K562 (cell line): ENCODE measurements around the gene GPRIN1. TPM values are rescaled to one million over a fixed set of nuclear protein-coding genes. Genes with fewer than 3 reads are reported as not detected.

Source experiments
- ADNP ChIP-seq: fragments of 200-800 bp; sonication (Bioruptor generic); IDR thresholded peaks from 2 replicates; pipeline ENCODE4 v1.6.1; 2016; ENCODE audit warnings: missing genetic modification characterization, missing compliant biosample characterization
- ARID1B ChIP-seq: fragments of 450-650 bp; IDR thresholded peaks from 2 replicates; pipeline ENCODE4 v1.6.1; 2016; ENCODE audit warnings: antibody characterized with exemption, mild to moderate bottlenecking, inconsistent platforms
- CREBBP ChIP-seq: IDR thresholded peaks from one replicate; pipeline ENCODE4 v1.6.1; 2012; ENCODE audit warnings: low read depth, mild to moderate bottlenecking, control low read depth, inconsistent platforms, low read length
- FOXA1 ChIP-seq: fragments of 450-650 bp; IDR thresholded peaks from 2 replicates; pipeline ENCODE4 v1.6.1; 2016; ENCODE audit warnings: mild to moderate bottlenecking, borderline replicate concordance
- FOXA3 ChIP-seq, 2 experiments: fragments of 450-650 bp in 1 of 2; sonication (generic) in 1 of 2; formaldehyde crosslinking; IDR thresholded peaks in 1 of 2; conservative IDR thresholded peaks in 1 of 2; 2 replicates each; pipeline versions ENCODE4 v1.4.0 to v1.8.0; 2020 to 2022; ENCODE audit warnings: mild to moderate bottlenecking in 2 of 2, missing genetic modification reagents in 1 of 2
- JUND ChIP-seq, 2 experiments: IDR thresholded peaks; 2 replicates in 1 of 2; 3 replicates in 1 of 2; pipeline ENCODE4 v1.6.1; 2011; ENCODE audit warnings: borderline replicate concordance in 2 of 2, low read depth in 2 of 2, low read length in 2 of 2, improper control_type of control experiment in 1 of 2, missing biosample characterization in 1 of 2, missing genetic modification characterization in 1 of 2, missing genetic modification reagents in 1 of 2
- KDM5B ChIP-seq: fragments of 200-600 bp; sonication (generic); IDR thresholded peaks from 2 replicates; pipeline ENCODE4 v1.6.1; 2012; ENCODE audit warnings: low read depth, mild to moderate bottlenecking, moderate library complexity, low read length, control low read depth, inconsistent platforms; ENCODE audit not compliant: insufficient replicate concordance
- LEF1 ChIP-seq: fragments of 450-650 bp; IDR thresholded peaks from 2 replicates; pipeline ENCODE4 v1.6.1; 2016; ENCODE audit warnings: mild to moderate bottlenecking
- MTF1 ChIP-seq: fragments of 250-450 bp; sonication (Bioruptor Pico); IDR thresholded peaks from 2 replicates; pipeline ENCODE4 v1.9.0; 2021; ENCODE audit warnings: moderate library complexity, mild to moderate bottlenecking, inconsistent platforms, borderline replicate concordance
- POLR2AphosphoS5 ChIP-seq: IDR thresholded peaks from 2 replicates; pipeline ENCODE4 v1.6.1; 2011; ENCODE audit warnings: mild to moderate bottlenecking, low read depth, low read length, moderate library complexity; ENCODE audit not compliant: control insufficient read depth, insufficient read depth
- RBFOX2 ChIP-seq: fragments of 200-400 bp; formaldehyde crosslinking; IDR thresholded peaks from 2 replicates; pipeline ENCODE4 v1.6.1; 2017; ENCODE audit warnings: low read depth, mild to moderate bottlenecking, low read length, moderate library complexity
- SMARCE1 ChIP-seq: fragments of 450-650 bp; IDR thresholded peaks from 2 replicates; pipeline ENCODE4 v1.7.1; 2016; ENCODE audit warnings: mild to moderate bottlenecking
- SOX6 ChIP-seq: fragments of 450-650 bp; IDR thresholded peaks from 2 replicates; pipeline ENCODE4 v1.6.1; 2014; ENCODE audit warnings: mild to moderate bottlenecking
- SP1 ChIP-seq: sonication (generic); formaldehyde crosslinking; IDR thresholded peaks from 2 replicates; pipeline ENCODE4 v1.8.1; 2022; ENCODE audit warnings: mild to moderate bottlenecking, missing genetic modification reagents
- SRF ChIP-seq, 2 experiments: fragments of 250-450, 450-650 bp in 1 of 2; sonication (Bioruptor Pico) in 1 of 2; sonication (generic) in 1 of 2; formaldehyde crosslinking; IDR thresholded peaks; 2 replicates each; pipeline versions ENCODE4 v1.5.0 to v1.5.1; 2020 to 2022; ENCODE audit warnings: mild to moderate bottlenecking in 1 of 2, missing genetic modification reagents in 1 of 2
- TAL1 ChIP-seq: fragments of 450-650 bp; IDR thresholded peaks from 2 replicates; pipeline ENCODE4 v1.6.1; 2016; ENCODE audit warnings: mild to moderate bottlenecking
- ZNF184 ChIP-seq: sonication (generic); formaldehyde crosslinking; IDR thresholded peaks from 2 replicates; pipeline ENCODE4 v1.5.0; 2020; ENCODE audit warnings: missing genetic modification reagents
- ZNF197 ChIP-seq: fragments of 200-800 bp; sonication (Bioruptor generic); IDR thresholded peaks from 2 replicates; pipeline ENCODE4 v1.6.1; 2016; ENCODE audit warnings: low read depth, missing genetic modification characterization, missing compliant biosample characterization
- ZNF436 ChIP-seq: fragments of 250-450, 450-650 bp; sonication (Bioruptor Pico); formaldehyde crosslinking; IDR thresholded peaks from 2 replicates; pipeline ENCODE4 v1.7.0; 2020; ENCODE audit warnings: mild to moderate bottlenecking
- ZNF79 ChIP-seq: fragments of 250-450 bp; sonication (Bioruptor Pico); IDR thresholded peaks from 2 replicates; pipeline ENCODE4 v1.4.0; 2020; ENCODE audit warnings: low read depth, mild to moderate bottlenecking, moderate library complexity
- ZSCAN29 ChIP-seq: fragments of 450-650 bp; IDR thresholded peaks from 2 replicates; pipeline ENCODE4 v1.6.1; 2017
- polyA plus RNA-seq, 8 experiments: library from polyadenylated mRNA; depleted of rRNA in 4 of 8; stranded (reverse) in 5 of 8; unstranded in 3 of 8; fragments of >200 nt; fragmentation: Nextera tagmentation in 2 of 8; fragmentation: Illumina TruSeq in 1 of 8; extraction: Ambion mirVana in 2 of 8; extraction: Trizol in 1 of 8; gene quantifications; 2 replicates each; pipeline versions ENCODE4 v1.2.1 to v1.2.3, GENCODE V29; 2011 to 2014; ENCODE audit warnings: inconsistent platforms in 1 of 8, missing spikeins in 1 of 8
- total RNA-seq, 7 experiments: library from RNA; depleted of rRNA in 6 of 7; stranded (reverse); fragments of >200 nt in 6 of 7; fragmentation: Illumina TruSeq in 2 of 7; extraction: Trizol in 2 of 7; gene quantifications; 2 replicates each; pipeline versions ENCODE4 v1.2.1 to v1.2.3, GENCODE V29; 2011 to 2021; ENCODE audit warnings: low replicate concordance in 1 of 7
- TF ChIP-seq, protein P1 (sequence below): fragments of 250-450 bp; sonication (Bioruptor Pico); IDR thresholded peaks from 2 replicates; pipeline ENCODE4 v1.5.0; 2021; ENCODE audit warnings: mild to moderate bottlenecking, borderline replicate concordance
- TF ChIP-seq, protein P2 (sequence below), 2 experiments: IDR thresholded peaks; 2 replicates each; pipeline ENCODE4 v1.6.1; 2012; ENCODE audit warnings: improper control_type of control experiment in 2 of 2, low read depth in 2 of 2, low read length in 2 of 2, borderline replicate concordance in 1 of 2

Gene GPRIN1
- total and polyA plus RNA-seq, 9 of the 15 experiments (the other 6 are each of a cell fraction or from before 2014, with no cell fraction given), result 0.15 to 11.6 (median 4.4) TPM

DNA sequence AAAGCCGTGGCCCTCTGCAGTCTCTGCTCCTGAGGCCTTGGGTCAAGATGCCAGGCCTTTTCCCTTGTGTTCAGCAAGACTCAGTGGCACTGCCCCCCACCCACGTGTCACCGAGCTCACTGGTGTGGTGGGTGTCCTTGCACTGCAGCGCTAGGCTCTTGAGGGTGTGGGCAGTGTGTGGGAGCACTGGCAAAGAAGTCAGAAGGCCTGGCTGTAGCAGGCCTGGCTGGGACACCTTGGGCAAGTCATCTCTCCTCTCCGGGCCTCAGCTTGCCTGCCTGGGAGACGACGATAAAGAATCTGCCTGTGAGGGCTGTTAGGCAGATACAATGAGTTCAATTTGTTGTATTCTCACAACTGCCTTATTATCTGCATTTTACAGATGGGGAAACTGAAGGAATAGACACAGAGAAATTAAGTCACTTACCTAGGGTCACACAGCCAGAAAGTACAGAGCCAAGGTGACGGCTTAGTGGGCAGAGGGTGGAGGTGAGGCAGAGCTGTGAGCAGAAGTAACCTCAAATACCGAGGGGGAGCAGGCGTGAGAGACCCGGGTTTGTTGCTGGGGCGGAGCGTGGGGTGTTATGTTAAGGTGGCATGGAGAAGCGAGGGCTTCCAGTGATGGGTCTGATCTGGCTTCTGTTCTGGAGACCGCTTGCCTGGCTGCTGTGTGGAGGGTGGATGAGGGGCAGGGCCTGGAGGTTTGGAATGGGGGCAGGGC is 38.7 kb upstream of the GPRIN1 start (continued):
- TF ChIP-seq, protein P1, sequence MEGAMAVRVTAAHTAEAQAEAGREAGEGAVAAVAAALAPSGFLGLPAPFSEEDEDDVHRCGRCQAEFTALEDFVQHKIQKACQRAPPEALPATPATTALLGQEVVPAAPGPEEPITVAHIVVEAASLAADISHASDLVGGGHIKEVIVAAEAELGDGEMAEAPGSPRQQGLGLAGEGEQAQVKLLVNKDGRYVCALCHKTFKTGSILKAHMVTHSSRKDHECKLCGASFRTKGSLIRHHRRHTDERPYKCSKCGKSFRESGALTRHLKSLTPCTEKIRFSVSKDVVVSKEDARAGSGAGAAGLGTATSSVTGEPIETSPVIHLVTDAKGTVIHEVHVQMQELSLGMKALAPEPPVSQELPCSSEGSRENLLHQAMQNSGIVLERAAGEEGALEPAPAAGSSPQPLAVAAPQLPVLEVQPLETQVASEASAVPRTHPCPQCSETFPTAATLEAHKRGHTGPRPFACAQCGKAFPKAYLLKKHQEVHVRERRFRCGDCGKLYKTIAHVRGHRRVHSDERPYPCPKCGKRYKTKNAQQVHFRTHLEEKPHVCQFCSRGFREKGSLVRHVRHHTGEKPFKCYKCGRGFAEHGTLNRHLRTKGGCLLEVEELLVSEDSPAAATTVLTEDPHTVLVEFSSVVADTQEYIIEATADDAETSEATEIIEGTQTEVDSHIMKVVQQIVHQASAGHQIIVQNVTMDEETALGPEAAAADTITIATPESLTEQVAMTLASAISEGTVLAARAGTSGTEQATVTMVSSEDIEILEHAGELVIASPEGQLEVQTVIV (CRISPR knock-in tag), result no peak
- TF ChIP-seq POLR2AphosphoS5 (peak; percentile 95), TAL1 (peak; percentile 94), MTF1 (CRISPR knock-in tag) (no peak), ZNF79 (no peak), CREBBP (no peak), FOXA1 (no peak), ZSCAN29 (no peak), ZNF184 (CRISPR knock-in tag) (no peak), SOX6 (peak; percentile 93), KDM5B (no peak), RBFOX2 (no peak), SP1 (no peak), SMARCE1 (peak; percentile 35; the same call in 1 of the 2 replicates), LEF1 (peak; percentile 37; the same call in 1 of the 2 replicates), ZNF436 (CRISPR knock-in tag) (no peak), ARID1B (peak; percentile 94), SRF (CRISPR knock-in tag; IDR thresholded peaks at IDR 0.05) (no peak), FOXA3 (CRISPR knock-in tag; conservative IDR thresholded peaks at IDR 0.05 in 1 of 2, IDR thresholded peaks at IDR 0.05 in 1 of 2) (0 out of 4 replicates have a peak, but pooled peaks of 1 of the 2 experiments have one; percentile 25), ADNP (tag) (no peak; the same call in 1 of the 2 replicates), ZNF197 (CRISPR knock-in tag) (no peak), JUND (IDR thresholded peaks at IDR 0.05; ENCODE audit: borderline replicate concordance, low read depth, low read length) (0 out of 2 replicates have a peak, but pooled peaks have one; percentile 18), JUND (tag; IDR thresholded peaks at IDR 0.05; ENCODE audit: borderline replicate concordance, low read depth, low read length) (no peak)
- TF ChIP-seq, protein P2, sequence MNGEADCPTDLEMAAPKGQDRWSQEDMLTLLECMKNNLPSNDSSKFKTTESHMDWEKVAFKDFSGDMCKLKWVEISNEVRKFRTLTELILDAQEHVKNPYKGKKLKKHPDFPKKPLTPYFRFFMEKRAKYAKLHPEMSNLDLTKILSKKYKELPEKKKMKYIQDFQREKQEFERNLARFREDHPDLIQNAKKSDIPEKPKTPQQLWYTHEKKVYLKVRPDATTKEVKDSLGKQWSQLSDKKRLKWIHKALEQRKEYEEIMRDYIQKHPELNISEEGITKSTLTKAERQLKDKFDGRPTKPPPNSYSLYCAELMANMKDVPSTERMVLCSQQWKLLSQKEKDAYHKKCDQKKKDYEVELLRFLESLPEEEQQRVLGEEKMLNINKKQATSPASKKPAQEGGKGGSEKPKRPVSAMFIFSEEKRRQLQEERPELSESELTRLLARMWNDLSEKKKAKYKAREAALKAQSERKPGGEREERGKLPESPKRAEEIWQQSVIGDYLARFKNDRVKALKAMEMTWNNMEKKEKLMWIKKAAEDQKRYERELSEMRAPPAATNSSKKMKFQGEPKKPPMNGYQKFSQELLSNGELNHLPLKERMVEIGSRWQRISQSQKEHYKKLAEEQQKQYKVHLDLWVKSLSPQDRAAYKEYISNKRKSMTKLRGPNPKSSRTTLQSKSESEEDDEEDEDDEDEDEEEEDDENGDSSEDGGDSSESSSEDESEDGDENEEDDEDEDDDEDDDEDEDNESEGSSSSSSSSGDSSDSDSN (IDR thresholded peaks at IDR 0.05; ENCODE audit: borderline replicate concordance in 1 of 2, low read depth in 2 of 2, low read length in 2 of 2), result no peak
